ENCODE results near the gene OR6Y1. TPM values are rescaled to one million over a fixed set of nuclear protein-coding genes. Genes with fewer than 3 reads are reported as not detected.

OR6Y1 gene
- total and polyA plus RNA-seq, 2 experiments from 2014 or later = not detected

GRCh38 chr1:158579733-158580132 is 25.5 kb upstream of the OR6Y1 start, which contains the start of gene OR10X1:
TSS of gene OR10X1 (minus strand) at chr1:158579899. CDS start at chr1:158579899, 0 bp downstream.
- H3K79me2 ChIP-seq = no peaks in the 10 kb centered on the region
- no peak within 1 kb of the TSS for H3K4me3 ChIP-seq
- H4K20me1 ChIP-seq (ENCODE audit: insufficient read depth, poor library complexity, severe bottlenecking) = no peaks in the 10 kb centered on the region
- no peak for DNase-seq (ENCODE audit: low spot score)
- no peaks in the 10 kb centered on the region for H3K9me2 ChIP-seq (replicated peaks; ENCODE audit: insufficient read depth)
- no peaks in the 10 kb centered on the region for H3K9me3 ChIP-seq (ENCODE audit: low read depth)
- no peaks in the 10 kb centered on the region for H3K4me1 ChIP-seq (ENCODE audit: insufficient read depth)
- TF ChIP-seq CTCF (IDR thresholded peaks at IDR 0.05; ENCODE audit: poor library complexity) = no peak
- no peak for TF ChIP-seq EZH2phosphoT487 (IDR thresholded peaks at IDR 0.05; ENCODE audit: low read depth, severe bottlenecking, unreplicated experiment)
- no peak for TF ChIP-seq EZH2 (IDR thresholded peaks at IDR 0.05; ENCODE audit: borderline replicate concordance)
- no peak within 1 kb of the TSS for H3K4me2 ChIP-seq
- no peaks in the 10 kb centered on the region for H3K27me3 ChIP-seq
- WGBS (ENCODE audit: low lambda C conversion rate, missing lambda C conversion rate) = 82% methylated on average over 1 of the region's 1 CpG
- H2AFZ ChIP-seq = no peak within 1 kb of the TSS
- H3K36me3 ChIP-seq (replicated peaks; ENCODE audit: insufficient read depth, low read depth) = no peaks in the 10 kb centered on the region
- H3K27ac ChIP-seq = no peak within 1 kb of the TSS

- no peak overlapping the region for H3K4me2 ChIP-seq
- H3K27ac ChIP-seq = no peak overlapping the region
- DNase-seq (ENCODE audit: low spot score) = no peak
- no peaks in the 10 kb centered on the region for H3K9me2 ChIP-seq (replicated peaks; ENCODE audit: insufficient read depth)
- no peaks in the 10 kb centered on the region for H4K20me1 ChIP-seq (ENCODE audit: insufficient read depth, poor library complexity, severe bottlenecking)
- WGBS (ENCODE audit: low lambda C conversion rate, missing lambda C conversion rate) = 95% methylated on average over 3 of the region's 3 CpGs
- H3K79me2 ChIP-seq = no peaks in the 10 kb centered on the region
- no peaks in the 10 kb centered on the region for H3K9me3 ChIP-seq (ENCODE audit: low read depth)
- H3K36me3 ChIP-seq (replicated peaks; ENCODE audit: insufficient read depth, low read depth) = no peaks in the 10 kb centered on the region
- H3K4me3 ChIP-seq = no peak overlapping the region
- H2AFZ ChIP-seq = no peak overlapping the region
- no peak for TF ChIP-seq EZH2 (IDR thresholded peaks at IDR 0.05; ENCODE audit: borderline replicate concordance)
- no peak for TF ChIP-seq EZH2phosphoT487 (IDR thresholded peaks at IDR 0.05; ENCODE audit: low read depth, severe bottlenecking, unreplicated experiment)
- no peak for TF ChIP-seq CTCF (IDR thresholded peaks at IDR 0.05; ENCODE audit: poor library complexity)
- no peaks in the 10 kb centered on the region for H3K4me1 ChIP-seq (ENCODE audit: insufficient read depth)
- no peaks in the 10 kb centered on the region for H3K27me3 ChIP-seq
Measured at GRCh38 chr1:158577561-158577960, 23.4 kb upstream of the OR6Y1 start.

GRCh38 chr1:158572226-158572625 is 18.0 kb upstream of the OR6Y1 start:
- H3K4me1 ChIP-seq (ENCODE audit: insufficient read depth) = no peaks in the 10 kb centered on the region
- H3K27me3 ChIP-seq = no peaks in the 10 kb centered on the region
- H2AFZ ChIP-seq = no peak overlapping the region
- DNase-seq (ENCODE audit: low spot score) = no peak
- TF ChIP-seq CTCF (IDR thresholded peaks at IDR 0.05; ENCODE audit: poor library complexity) = no peak
- TF ChIP-seq EZH2phosphoT487 (IDR thresholded peaks at IDR 0.05; ENCODE audit: low read depth, severe bottlenecking, unreplicated experiment) = no peak
- no peak for TF ChIP-seq EZH2 (IDR thresholded peaks at IDR 0.05; ENCODE audit: borderline replicate concordance)
- H3K79me2 ChIP-seq = no peaks in the 10 kb centered on the region
- H3K9me2 ChIP-seq (replicated peaks; ENCODE audit: insufficient read depth) = no peaks in the 10 kb centered on the region
- no peak overlapping the region for H3K4me3 ChIP-seq
- H3K36me3 ChIP-seq (replicated peaks; ENCODE audit: insufficient read depth, low read depth) = no peaks in the 10 kb centered on the region
- H3K9me3 ChIP-seq (ENCODE audit: low read depth) = no peaks in the 10 kb centered on the region
- 100% methylated on average over 1 of the region's 1 CpG for WGBS (ENCODE audit: low lambda C conversion rate, missing lambda C conversion rate)
- no peaks in the 10 kb centered on the region for H4K20me1 ChIP-seq (ENCODE audit: insufficient read depth, poor library complexity, severe bottlenecking)
- H3K27ac ChIP-seq = no peak overlapping the region
- no peak overlapping the region for H3K4me2 ChIP-seq

GRCh38 chr1:158570480-158570879 is 16.3 kb upstream of the OR6Y1 start, which contains the start of gene OR6P1:
TSS of gene OR6P1 (minus strand) at chr1:158570580. CDS start at chr1:158563604, 6,976 bp downstream.
- Histone ChIP-seq H3K79me2 (no peaks in the 10 kb centered on the region), H3K27me3 (no peaks in the 10 kb centered on the region), H3K9me2 (replicated peaks; ENCODE audit: insufficient read depth) (no peaks in the 10 kb centered on the region), H3K9me3 (ENCODE audit: low read depth) (no peaks in the 10 kb centered on the region), H4K20me1 (ENCODE audit: insufficient read depth, poor library complexity, severe bottlenecking) (no peaks in the 10 kb centered on the region), H3K4me2 (no peak within 1 kb of the TSS), H3K4me1 (ENCODE audit: insufficient read depth) (no peaks in the 10 kb centered on the region), H3K36me3 (replicated peaks; ENCODE audit: insufficient read depth, low read depth) (no peaks in the 10 kb centered on the region), H2AFZ (no peak within 1 kb of the TSS), H3K4me3 (no peak within 1 kb of the TSS), H3K27ac (no peak within 1 kb of the TSS)
- WGBS (ENCODE audit: low lambda C conversion rate, missing lambda C conversion rate) = 77% methylated on average over 3 of the region's 3 CpGs
- TF ChIP-seq EZH2phosphoT487 (IDR thresholded peaks at IDR 0.05; ENCODE audit: low read depth, severe bottlenecking, unreplicated experiment) = no peak
- TF ChIP-seq EZH2 (IDR thresholded peaks at IDR 0.05; ENCODE audit: borderline replicate concordance) = no peak
- no peak for TF ChIP-seq CTCF (IDR thresholded peaks at IDR 0.05; ENCODE audit: poor library complexity)
- DNase-seq (ENCODE audit: low spot score) = no peak
